Nephron (organoid): Measurements from ENCODE around the gene PGLYRP4.

Experiments
- H3K27ac Mint-ChIP-seq, 3 experiments: 2 replicates each; pipeline ENCODE4 v1.8.0; 2020; ENCODE audit warnings: mixed read lengths in 3 of 3, mild to moderate bottlenecking in 2 of 3, moderate library complexity in 1 of 3
- H3K27me3 Mint-ChIP-seq: 2 replicates; pipeline ENCODE4 v1.8.0; 2021; ENCODE audit warnings: low read depth, mild to moderate bottlenecking, moderate library complexity, mixed read lengths
- H3K36me3 Mint-ChIP-seq: 2 replicates; pipeline ENCODE4 v1.8.0; 2020; ENCODE audit warnings: low read depth, mixed read lengths
- H3K4me1 Mint-ChIP-seq: 2 replicates; pipeline ENCODE4 v1.8.0; 2020; ENCODE audit warnings: mixed read lengths
- H3K4me3 Mint-ChIP-seq, 3 experiments: 2 replicates each; pipeline ENCODE4 v1.8.0; 2020; ENCODE audit warnings: mild to moderate bottlenecking in 3 of 3, mixed read lengths in 3 of 3, moderate library complexity in 2 of 3
- H3K9me3 Mint-ChIP-seq: 2 replicates; pipeline ENCODE4 v1.8.0; 2020; ENCODE audit warnings: mixed read lengths
- TF ChIP-seq, protein P1 (sequence below), 3 experiments: fragments of 200-600 bp; sonication (generic); IDR thresholded peaks; one replicate each; pipeline ENCODE4 v1.5.0; 2021; ENCODE audit warnings: antibody characterized with exemption in 3 of 3; ENCODE audit not compliant: unreplicated experiment in 3 of 3

PGLYRP4 gene

DNA sequence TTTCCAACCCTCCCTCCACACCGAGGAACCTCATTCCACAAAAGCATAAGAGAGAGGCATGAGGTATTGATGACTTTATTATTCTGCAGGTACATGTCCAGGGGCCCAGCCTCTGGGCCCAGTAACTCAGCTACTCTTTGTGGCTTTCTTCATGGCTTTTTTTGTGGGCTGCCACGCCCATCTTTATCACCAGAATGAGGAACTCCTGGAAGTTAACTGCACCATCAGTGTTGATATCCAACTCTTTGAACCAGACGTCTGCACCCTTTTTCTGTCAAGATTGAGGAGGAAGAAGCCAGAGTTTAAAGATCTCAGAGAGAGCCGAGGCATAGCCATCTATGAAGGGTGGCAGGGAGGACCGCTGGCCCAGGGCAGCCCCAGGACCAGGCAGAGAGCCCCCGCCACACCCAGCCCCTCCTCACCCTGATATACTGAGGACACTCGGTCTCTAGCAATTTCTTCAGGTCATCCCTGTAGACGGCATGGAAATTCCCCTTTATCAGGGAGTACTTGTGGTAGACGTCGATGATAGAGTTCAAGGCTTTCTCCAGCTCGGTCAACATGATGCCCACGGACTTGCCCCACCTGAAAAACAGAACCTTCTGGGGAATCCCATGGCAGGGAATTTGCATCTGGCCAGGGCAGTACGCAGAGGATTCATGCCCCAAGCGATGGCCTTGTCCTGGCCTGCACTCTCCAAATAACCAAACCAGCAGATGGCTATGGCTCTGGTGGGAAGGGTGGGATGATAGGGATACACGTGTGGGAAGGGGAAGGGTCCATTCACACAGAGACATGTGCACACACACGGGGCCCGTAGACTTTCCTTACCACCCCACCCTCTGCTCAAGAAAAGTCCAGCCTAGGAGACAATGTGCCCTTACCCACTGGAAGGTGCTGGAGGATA is 41.6 kb upstream of the PGLYRP4 start:
- Mint-ChIP-seq H3K4me1 (no peaks in the 10 kb centered on the region), H3K9me3 (no peaks in the 10 kb centered on the region), H3K36me3 (no peaks in the 10 kb centered on the region), H3K27ac (no peak overlapping the region), H3K27me3 (peaks cover 40% of the 10 kb centered on the region), H3K4me3 (no peak overlapping the region)
- TF ChIP-seq, protein P1, sequence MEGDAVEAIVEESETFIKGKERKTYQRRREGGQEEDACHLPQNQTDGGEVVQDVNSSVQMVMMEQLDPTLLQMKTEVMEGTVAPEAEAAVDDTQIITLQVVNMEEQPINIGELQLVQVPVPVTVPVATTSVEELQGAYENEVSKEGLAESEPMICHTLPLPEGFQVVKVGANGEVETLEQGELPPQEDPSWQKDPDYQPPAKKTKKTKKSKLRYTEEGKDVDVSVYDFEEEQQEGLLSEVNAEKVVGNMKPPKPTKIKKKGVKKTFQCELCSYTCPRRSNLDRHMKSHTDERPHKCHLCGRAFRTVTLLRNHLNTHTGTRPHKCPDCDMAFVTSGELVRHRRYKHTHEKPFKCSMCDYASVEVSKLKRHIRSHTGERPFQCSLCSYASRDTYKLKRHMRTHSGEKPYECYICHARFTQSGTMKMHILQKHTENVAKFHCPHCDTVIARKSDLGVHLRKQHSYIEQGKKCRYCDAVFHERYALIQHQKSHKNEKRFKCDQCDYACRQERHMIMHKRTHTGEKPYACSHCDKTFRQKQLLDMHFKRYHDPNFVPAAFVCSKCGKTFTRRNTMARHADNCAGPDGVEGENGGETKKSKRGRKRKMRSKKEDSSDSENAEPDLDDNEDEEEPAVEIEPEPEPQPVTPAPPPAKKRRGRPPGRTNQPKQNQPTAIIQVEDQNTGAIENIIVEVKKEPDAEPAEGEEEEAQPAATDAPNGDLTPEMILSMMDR (IDR thresholded peaks at IDR 0.05; ENCODE audit: unreplicated experiment in 3 of 3) = no peak

DNA sequence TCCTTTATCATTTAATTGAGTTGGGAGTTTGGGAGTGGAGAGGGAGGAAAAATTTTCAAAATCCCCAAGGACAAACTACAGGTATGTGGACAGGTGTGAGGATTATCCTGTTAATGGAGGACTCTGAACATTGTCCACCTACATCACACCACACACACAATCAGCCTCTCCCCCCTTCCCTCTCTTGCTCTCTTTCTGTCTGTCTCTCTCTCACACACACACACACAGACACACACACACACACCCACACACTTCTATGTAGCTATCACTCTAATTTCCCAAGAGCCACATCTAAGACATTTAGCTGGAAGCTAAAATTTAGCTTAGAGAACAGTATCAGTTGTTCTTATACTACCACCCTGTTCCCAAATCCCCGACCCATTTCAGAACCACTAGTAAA is 40.8 kb upstream of the PGLYRP4 start:
- no peaks in the 10 kb centered on the region for H3K9me3 Mint-ChIP-seq
- TF ChIP-seq, protein P1 (IDR thresholded peaks at IDR 0.05; ENCODE audit: unreplicated experiment in 3 of 3) = no peak
- no peak overlapping the region for H3K4me3 Mint-ChIP-seq
- no peak overlapping the region for H3K27ac Mint-ChIP-seq
- peaks cover 38% of the 10 kb centered on the region for H3K27me3 Mint-ChIP-seq
- H3K4me1 Mint-ChIP-seq = no peaks in the 10 kb centered on the region
- no peaks in the 10 kb centered on the region for H3K36me3 Mint-ChIP-seq

DNA sequence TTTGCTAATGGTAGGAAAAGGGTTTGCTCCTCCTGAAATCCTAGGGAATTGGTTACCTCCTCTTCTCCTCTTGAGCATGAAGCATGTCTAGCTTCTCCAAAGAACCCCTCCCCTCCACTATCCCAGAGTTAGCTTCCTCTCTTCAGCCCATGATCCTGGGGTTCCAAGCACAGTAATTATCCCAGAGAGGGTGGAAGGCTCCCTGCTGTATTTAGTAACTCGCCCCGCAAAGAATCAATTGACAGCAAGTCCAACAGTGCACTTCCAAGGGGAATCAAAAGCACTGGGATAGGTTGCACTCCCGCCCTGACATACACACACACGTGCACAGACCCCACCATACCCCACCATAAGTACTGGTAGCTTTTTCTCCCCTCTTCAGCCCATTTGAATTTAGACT is 39.1 kb upstream of the PGLYRP4 start:
- Mint-ChIP-seq H3K4me3 (no peak overlapping the region), H3K9me3 (peaks cover 3% of the 10 kb centered on the region), H3K27me3 (peaks cover 30% of the 10 kb centered on the region), H3K27ac (no peak overlapping the region), H3K36me3 (no peaks in the 10 kb centered on the region), H3K4me1 (no peaks in the 10 kb centered on the region)
- TF ChIP-seq, protein P1 (IDR thresholded peaks at IDR 0.05; ENCODE audit: unreplicated experiment in 3 of 3) = no peak

DNA sequence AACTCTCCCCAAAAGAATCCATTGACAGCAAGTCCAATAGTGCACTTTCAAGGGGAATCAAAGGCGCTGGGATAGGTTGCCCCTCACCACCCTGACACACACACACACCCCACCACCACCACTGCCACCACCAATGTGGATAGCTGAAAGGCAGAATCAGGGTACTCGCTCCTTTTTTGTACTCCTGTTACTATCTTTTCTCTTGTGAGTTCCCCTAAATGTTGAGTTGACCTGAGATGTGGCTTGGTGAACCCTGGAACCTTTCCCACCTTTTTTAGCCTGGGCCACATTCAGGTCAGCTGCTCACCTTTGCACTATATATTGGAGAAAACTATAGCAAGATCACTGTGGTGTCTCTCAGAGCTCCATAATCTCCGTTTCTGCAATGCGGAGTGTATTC is 38.4 kb upstream of the PGLYRP4 start:
- H3K9me3 Mint-ChIP-seq = peaks cover 9% of the 10 kb centered on the region
- no peak overlapping the region for H3K4me3 Mint-ChIP-seq
- H3K27ac Mint-ChIP-seq = no peak overlapping the region
- peaks cover 22% of the 10 kb centered on the region for H3K27me3 Mint-ChIP-seq
- H3K36me3 Mint-ChIP-seq = no peaks in the 10 kb centered on the region
- H3K4me1 Mint-ChIP-seq = no peaks in the 10 kb centered on the region
- TF ChIP-seq, protein P1 (IDR thresholded peaks at IDR 0.05; ENCODE audit: unreplicated experiment in 3 of 3) = no peak

DNA sequence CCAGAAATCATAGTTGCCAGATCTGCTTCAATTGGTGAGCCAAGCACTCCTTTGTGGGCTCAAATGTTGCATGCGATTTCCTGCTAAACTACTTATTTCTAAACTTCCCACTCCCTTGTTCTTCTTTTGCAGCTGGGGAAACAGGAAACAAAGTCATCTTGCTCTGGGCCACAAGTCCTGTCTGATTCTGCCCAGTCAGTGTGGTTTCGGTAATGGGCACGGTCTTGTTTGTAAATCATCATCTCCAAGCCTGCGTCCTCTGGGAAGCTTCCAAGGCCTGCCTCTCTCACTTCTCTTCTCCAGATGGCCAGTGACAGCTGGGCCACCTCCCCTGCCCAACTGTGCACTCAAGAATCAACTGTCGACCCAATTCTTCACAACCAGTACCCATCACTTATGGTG is 37.9 kb upstream of the PGLYRP4 start:
- peaks cover 13% of the 10 kb centered on the region for H3K9me3 Mint-ChIP-seq
- TF ChIP-seq, protein P1 (IDR thresholded peaks at IDR 0.05; ENCODE audit: unreplicated experiment in 3 of 3) = no peak
- peaks cover 22% of the 10 kb centered on the region for H3K27me3 Mint-ChIP-seq
- no peaks in the 10 kb centered on the region for H3K4me1 Mint-ChIP-seq
- H3K27ac Mint-ChIP-seq = no peak overlapping the region
- H3K4me3 Mint-ChIP-seq = no peak overlapping the region
- H3K36me3 Mint-ChIP-seq = no peaks in the 10 kb centered on the region
